Large intestine (tissue), 3 donors: ENCODE measurements around the gene ZNF282. TPM values are rescaled to one million over a fixed set of nuclear protein-coding genes. Genes with fewer than 3 reads are reported as not detected.
"Not testable (repeated sequence)": the region's sequence is repeated elsewhere in the genome, so short reads cannot be mapped to it uniquely, and the experiment has no call there.

Experiments
- DNase-seq, 2 donors: peaks; one replicate each; pipeline versions ENCODE4 v3.0.0 to v3.0.0-alpha.2; 2013
- H3K27ac ChIP-seq: one replicate; pipeline ENCODE4 v1.5.1; 2013; ENCODE audit warnings: low read length
- H3K27me3 ChIP-seq: 2 replicates; pipeline ENCODE4 v1.6.1; 2013; ENCODE audit warnings: low read length; ENCODE audit not compliant: control insufficient read depth, insufficient read depth
- H3K36me3 ChIP-seq: 2 replicates; pipeline ENCODE4 v1.6.1; 2013; ENCODE audit warnings: low read length; ENCODE audit not compliant: control insufficient read depth, insufficient read depth
- H3K4me1 ChIP-seq: one replicate; pipeline ENCODE4 v1.6.1; 2013; ENCODE audit warnings: low read length; ENCODE audit not compliant: control insufficient read depth, insufficient read depth
- H3K4me3 ChIP-seq: one replicate; pipeline ENCODE4 v1.5.1; 2013; ENCODE audit warnings: low read length
- H3K9me3 ChIP-seq: one replicate; pipeline ENCODE4 v1.6.1; 2013; ENCODE audit warnings: mild to moderate bottlenecking, low read depth, low read length, moderate library complexity; ENCODE audit not compliant: control insufficient read depth
- WGBS: methylation state at CpG from one replicate; pipeline ENCODE4 v1.1.5; 2013; ENCODE audit warnings: low lambda C conversion rate; ENCODE audit not compliant: insufficient coverage; 5-methylcytosine and 5-hydroxymethylcytosine counted together
- polyA plus RNA-seq: library from polyadenylated mRNA; unstranded; fragments of 120-200 nt; gene quantifications from one replicate; pipeline ENCODE4 v1.2.1, GENCODE V29; 2013

Gene ZNF282
- polyA plus RNA-seq, 1 donor, result 25.1 TPM

GRCh38 chr7:149254181-149254858, 59.0 kb downstream of the ZNF282 start:
- Histone ChIP-seq H3K36me3 (peaks cover 48% of the 10 kb centered on the region), H3K27ac (no peak overlapping the region), H3K27me3 (no peaks in the 10 kb centered on the region), H3K4me3 (no peak overlapping the region), H3K9me3 (no peaks in the 10 kb centered on the region), H3K4me1 (no peaks in the 10 kb centered on the region)
- no CpG with 5 or more reads among the region's 16 CpGs for WGBS
- DNase-seq, result no peak

- H3K4me3 ChIP-seq, result no peak overlapping the region
- no peaks in the 10 kb centered on the region for H3K27me3 ChIP-seq
- H3K9me3 ChIP-seq, result no peaks in the 10 kb centered on the region
- no peak for DNase-seq
- H3K4me1 ChIP-seq, result no peaks in the 10 kb centered on the region
- no peak overlapping the region for H3K27ac ChIP-seq
- WGBS, result no CpG with 5 or more reads among the region's 5 CpGs
- H3K36me3 ChIP-seq, result peaks cover 48% of the 10 kb centered on the region
These were observed 59.8 kb downstream of the ZNF282 start for GRCh38 chr7:149255174-149255573.

GRCh38 chr7:149256568-149256967, 61.2 kb downstream of the ZNF282 start:
- DNase-seq, result no peak
- Histone ChIP-seq H3K27me3 (no peaks in the 10 kb centered on the region), H3K4me3 (no peak overlapping the region), H3K36me3 (peaks cover 39% of the 10 kb centered on the region), H3K4me1 (no peaks in the 10 kb centered on the region), H3K9me3 (no peaks in the 10 kb centered on the region), H3K27ac (no peak overlapping the region)
- WGBS, result no CpG with 5 or more reads among the region's 4 CpGs

- Histone ChIP-seq H3K36me3 (peaks cover 35% of the 10 kb centered on the region), H3K27ac (no peak overlapping the region), H3K4me1 (no peaks in the 10 kb centered on the region), H3K9me3 (no peaks in the 10 kb centered on the region), H3K27me3 (no peaks in the 10 kb centered on the region), H3K4me3 (no peak overlapping the region)
- no CpG with 5 or more reads among the region's 2 CpGs for WGBS
- no peak for DNase-seq
These were observed 61.8 kb downstream of the ZNF282 start for GRCh38 chr7:149257146-149257545.

GRCh38 chr7:149261316-149261828, 66.0 kb downstream of the ZNF282 start:
- no peaks in the 10 kb centered on the region for H3K27me3 ChIP-seq
- H3K27ac ChIP-seq, result peak overlapping the region; percentile 37
- peaks cover 5% of the 10 kb centered on the region for H3K4me1 ChIP-seq
- peaks cover 9% of the 10 kb centered on the region for H3K36me3 ChIP-seq
- DNase-seq, result no peak
- H3K9me3 ChIP-seq, result peaks cover 3% of the 10 kb centered on the region
- H3K4me3 ChIP-seq, result peak overlapping the region; percentile 43
- no CpG with 5 or more reads among the region's 16 CpGs for WGBS

GRCh38 chr7:149261829-149262617, 66.7 kb downstream of the ZNF282 start, which contains the start of gene ZNF783:
Gene ZNF783, plus strand, starts transcription at chr7:149262196. Its CDS starts 138 bp downstream, at chr7:149262334.
- peak; percentile 86 to 95 for DNase-seq
- Histone ChIP-seq H3K36me3 (peaks cover 16% of the 10 kb centered on the region), H3K4me3 (peak within 1 kb of the TSS; percentile 48), H3K27me3 (no peaks in the 10 kb centered on the region), H3K9me3 (peaks cover 3% of the 10 kb centered on the region), H3K4me1 (peaks cover 5% of the 10 kb centered on the region), H3K27ac (peak within 1 kb of the TSS; percentile 37)
- no CpG with 5 or more reads among the region's 115 CpGs for WGBS

GRCh38 chr7:149266451-149266850, 71.1 kb downstream of the ZNF282 start:
- H3K36me3 ChIP-seq, result peaks cover 32% of the 10 kb centered on the region
- DNase-seq, result no peak
- peaks cover 5% of the 10 kb centered on the region for H3K4me1 ChIP-seq
- no peak overlapping the region for H3K4me3 ChIP-seq
- no peak overlapping the region for H3K27ac ChIP-seq
- WGBS, result no CpG with 5 or more reads among the region's 21 CpGs
- H3K9me3 ChIP-seq, result peaks cover 3% of the 10 kb centered on the region
- no peaks in the 10 kb centered on the region for H3K27me3 ChIP-seq

- 100% methylated on average over 2 of the region's 8 CpGs for WGBS
- H3K4me3 ChIP-seq, result no peak overlapping the region
- H3K36me3 ChIP-seq, result peaks cover 33% of the 10 kb centered on the region
- H3K9me3 ChIP-seq, result no peaks in the 10 kb centered on the region
- no peaks in the 10 kb centered on the region for H3K27me3 ChIP-seq
- no peak overlapping the region for H3K27ac ChIP-seq
- peaks cover 2% of the 10 kb centered on the region for H3K4me1 ChIP-seq
- no peak for DNase-seq
These were observed 72.4 kb downstream of the ZNF282 start for GRCh38 chr7:149267733-149268132.

- H3K4me3 ChIP-seq, H3K27ac ChIP-seq, DNase-seq, H3K4me1 ChIP-seq, H3K27me3 ChIP-seq, H3K9me3 ChIP-seq: not testable (repeated sequence)
- peaks cover 48% of the 10 kb centered on the region for H3K36me3 ChIP-seq
- 93% methylated on average over 3 of the region's 8 CpGs for WGBS
These were observed 79.1 kb downstream of the ZNF282 start for GRCh38 chr7:149274424-149274823.
